ENCODE results near the gene SERPINB4.

Gene SERPINB4

GRCh38 chr18:63683152-63683551 lies 39.1 kb upstream of the SERPINB4 start:
- DNase-seq (ENCODE audit: low read depth in 1 of 2, low spot score in 1 of 2), result no peak
- TF ChIP-seq GABPA (IDR thresholded peaks at IDR 0.05; ENCODE audit: low read depth) (no peak), SPI1 (IDR thresholded peaks at IDR 0.05; ENCODE audit: borderline replicate concordance, low read depth) (no peak), REST (IDR thresholded peaks at IDR 0.05; ENCODE audit: insufficient replicate concordance, low read depth) (no peak), POLR2AphosphoS5 (IDR thresholded peaks at IDR 0.05; ENCODE audit: low read depth) (no peak)
- TF ChIP-seq, protein P1, sequence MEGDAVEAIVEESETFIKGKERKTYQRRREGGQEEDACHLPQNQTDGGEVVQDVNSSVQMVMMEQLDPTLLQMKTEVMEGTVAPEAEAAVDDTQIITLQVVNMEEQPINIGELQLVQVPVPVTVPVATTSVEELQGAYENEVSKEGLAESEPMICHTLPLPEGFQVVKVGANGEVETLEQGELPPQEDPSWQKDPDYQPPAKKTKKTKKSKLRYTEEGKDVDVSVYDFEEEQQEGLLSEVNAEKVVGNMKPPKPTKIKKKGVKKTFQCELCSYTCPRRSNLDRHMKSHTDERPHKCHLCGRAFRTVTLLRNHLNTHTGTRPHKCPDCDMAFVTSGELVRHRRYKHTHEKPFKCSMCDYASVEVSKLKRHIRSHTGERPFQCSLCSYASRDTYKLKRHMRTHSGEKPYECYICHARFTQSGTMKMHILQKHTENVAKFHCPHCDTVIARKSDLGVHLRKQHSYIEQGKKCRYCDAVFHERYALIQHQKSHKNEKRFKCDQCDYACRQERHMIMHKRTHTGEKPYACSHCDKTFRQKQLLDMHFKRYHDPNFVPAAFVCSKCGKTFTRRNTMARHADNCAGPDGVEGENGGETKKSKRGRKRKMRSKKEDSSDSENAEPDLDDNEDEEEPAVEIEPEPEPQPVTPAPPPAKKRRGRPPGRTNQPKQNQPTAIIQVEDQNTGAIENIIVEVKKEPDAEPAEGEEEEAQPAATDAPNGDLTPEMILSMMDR (IDR thresholded peaks at IDR 0.05; ENCODE audit: insufficient read depth, low read length), result no peak
- no peak overlapping the region for H3K27ac ChIP-seq (replicated peaks)
- peaks cover 5% of the 10 kb centered on the region for H3K27me3 ChIP-seq (ENCODE audit: insufficient read depth, poor library complexity, severe bottlenecking)
- H3K4me3 ChIP-seq (replicated peaks; ENCODE audit: insufficient read depth, low read length), result no peak overlapping the region

- H3K27ac ChIP-seq (replicated peaks), result no peak overlapping the region
These were observed 37.6 kb upstream of the SERPINB4 start for GRCh38 chr18:63681449-63682340.

DNA sequence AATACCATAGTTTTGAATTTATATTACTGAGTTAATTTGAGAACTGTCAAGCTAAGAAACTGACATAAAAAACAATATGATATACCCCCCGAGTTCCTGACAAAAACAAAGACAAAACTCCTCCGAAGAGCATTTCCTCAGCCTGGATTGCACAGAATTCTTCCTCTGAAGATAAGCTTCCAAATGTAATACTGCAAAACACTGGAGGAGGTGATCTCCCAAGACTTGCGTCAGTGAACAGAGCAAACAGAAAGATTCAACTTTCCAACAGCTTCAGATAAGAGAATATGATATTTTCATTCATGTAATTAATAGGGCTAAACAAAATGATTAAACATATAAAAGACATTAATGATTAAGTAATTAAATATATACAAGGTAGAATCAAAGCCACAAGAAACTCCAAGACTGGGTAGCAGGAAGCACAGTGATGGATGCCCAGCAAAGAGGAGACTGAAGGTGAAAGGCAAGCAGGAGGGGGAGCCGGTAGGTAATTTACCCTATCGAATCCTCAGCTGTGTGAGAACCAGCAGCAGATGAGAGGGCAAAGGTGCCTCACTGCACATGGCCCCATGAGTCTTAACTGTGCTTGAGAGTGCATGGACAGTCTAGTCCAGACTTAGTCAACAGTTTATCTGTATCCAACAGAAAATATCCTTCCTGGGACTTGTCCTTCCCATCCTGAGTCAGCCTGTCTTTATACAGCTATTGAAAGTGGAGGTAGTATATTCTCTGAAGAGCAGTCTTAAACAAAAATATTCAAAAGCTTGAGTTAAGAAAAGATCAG lies 36.0 kb upstream of the SERPINB4 start:
- no peaks in the 10 kb centered on the region for H3K27me3 ChIP-seq (ENCODE audit: insufficient read depth, poor library complexity, severe bottlenecking)
- no peak overlapping the region for H3K4me3 ChIP-seq (replicated peaks; ENCODE audit: insufficient read depth, low read length)
- TF ChIP-seq, protein P1 (IDR thresholded peaks at IDR 0.05; ENCODE audit: insufficient read depth, low read length), result no peak
- TF ChIP-seq GABPA (IDR thresholded peaks at IDR 0.05; ENCODE audit: low read depth) (no peak), SPI1 (IDR thresholded peaks at IDR 0.05; ENCODE audit: borderline replicate concordance, low read depth) (no peak), POLR2AphosphoS5 (IDR thresholded peaks at IDR 0.05; ENCODE audit: low read depth) (no peak), REST (IDR thresholded peaks at IDR 0.05; ENCODE audit: insufficient replicate concordance, low read depth) (no peak)
- H3K27ac ChIP-seq (replicated peaks), result no peak overlapping the region
- no peak for DNase-seq (ENCODE audit: low read depth in 1 of 2, low spot score in 1 of 2)

More at GRCh38 chr18:63681449-63682340, 37.6 kb upstream of the SERPINB4 start:
- Histone ChIP-seq H3K4me3 (replicated peaks; ENCODE audit: insufficient read depth, low read length) (no peak overlapping the region), H3K27me3 (ENCODE audit: insufficient read depth, poor library complexity, severe bottlenecking) (peaks cover 2% of the 10 kb centered on the region)
- no peak for DNase-seq (ENCODE audit: low read depth in 1 of 2, low spot score in 1 of 2)
- TF ChIP-seq POLR2AphosphoS5 (IDR thresholded peaks at IDR 0.05; ENCODE audit: low read depth) (no peak), REST (IDR thresholded peaks at IDR 0.05; ENCODE audit: insufficient replicate concordance, low read depth) (no peak)

All from HL-60 (cell line).